ENCODE results near the gene DKK3. TPM values are rescaled to one million over a fixed set of nuclear protein-coding genes. Genes with fewer than 3 reads are reported as not detected.
A peak's percentile ranks its signal among the peaks of the same experiment; 100 is the strongest.

DKK3 gene
- total RNA-seq (1,000 to 10,000 TPM; 2,567 to 3,299 (median 2,969) TPM), polyA plus RNA-seq (2,307 TPM)
- long read RNA-seq, donor 1, transcript DKK3-202 (8 exons, 2,650 nt) = minor isoform, 990 of 18,288 reads
- long read RNA-seq, donor 1, transcript DKK3-201 (8 exons, 2,636 nt) = major isoform, 5,138 of 18,288 reads
- long read RNA-seq, donor 1, partial matches to known transcripts = 10,577 of 18,288 reads
- long read RNA-seq, donor 1, other reads (novel, unspliced or antisense) = 1,582 of 18,288 reads
- long read RNA-seq, donor 2, transcript DKK3-201 (8 exons, 2,636 nt) = major isoform, 2,426 of 7,379 reads
- long read RNA-seq, donor 2, transcript DKK3-202 (8 exons, 2,650 nt) = minor isoform, 327 of 7,379 reads
- long read RNA-seq, donor 2, partial matches to known transcripts = 3,918 of 7,379 reads
- long read RNA-seq, donor 2, other reads (novel, unspliced or antisense) = 704 of 7,379 reads
- long read RNA-seq, donor 3, transcript DKK3-201 (8 exons, 2,636 nt) = major isoform, 5,107 of 26,945 reads
- long read RNA-seq, donor 3, transcript DKK3-202 (8 exons, 2,650 nt) = minor isoform, 1,612 of 26,945 reads
- long read RNA-seq, donor 3, partial matches to known transcripts = 18,337 of 26,945 reads
- long read RNA-seq, donor 3, other reads (novel, unspliced or antisense) = 1,883 of 26,945 reads
- long read RNA-seq, donor 4, transcript DKK3-201 (8 exons, 2,636 nt) = major isoform, 2,539 of 8,321 reads
- long read RNA-seq, donor 4, transcript DKK3-202 (8 exons, 2,650 nt) = minor isoform, 415 of 8,321 reads
- long read RNA-seq, donor 4, partial matches to known transcripts = 4,681 of 8,321 reads
- long read RNA-seq, donor 4, other reads (novel, unspliced or antisense) = 685 of 8,321 reads

GRCh38 chr11:12007769-12008737, at the start of gene DKK3:
Gene DKK3 (minus strand): TSS chr11:12008626. CDS start chr11:12008582, 44 bp downstream.
- DNase-seq (peak in 2 of 3 donors; percentile 64 to 79), ATAC-seq (peak; percentile 64 to 68)
- 5% methylated on average over 71 of the region's 71 CpGs for WGBS
- no peaks in the 10 kb centered on the region for H3K9me3 ChIP-seq (ENCODE audit: control insufficient read depth, low read length)
- peak within 1 kb of the TSS; percentile 92 for H3K27ac ChIP-seq (ENCODE audit: low read length)
- no peaks in the 10 kb centered on the region for H3K27me3 ChIP-seq (ENCODE audit: control insufficient read depth, insufficient read depth)
- peaks cover 4% of the 10 kb centered on the region for H3K4me1 ChIP-seq (ENCODE audit: control insufficient read depth, insufficient read depth, low read length)
- intact Hi-C loops (cut with DNase I) = no loop called here
- peak within 1 kb of the TSS; percentile 71 for H3K4me3 ChIP-seq (ENCODE audit: low read length)

GRCh38 chr11:12057299-12057980, 49.0 kb upstream of the DKK3 start:
- intact Hi-C loops (cut with DNase I) = loop anchor here in 1 of 4 donors (10.0 kb wide), 1 partner anchor 187 kb away; no protein-coding TSS in a partner anchor
- no peaks in the 10 kb centered on the region for H3K27me3 ChIP-seq (ENCODE audit: control insufficient read depth, insufficient read depth)
- DNase-seq (no peak), ATAC-seq (no peak)
- no peaks in the 10 kb centered on the region for H3K9me3 ChIP-seq (ENCODE audit: control insufficient read depth, low read length)
- H3K4me3 ChIP-seq (ENCODE audit: low read length) = no peak overlapping the region
- H3K27ac ChIP-seq (ENCODE audit: low read length) = no peak overlapping the region
- WGBS = 98% methylated on average over 8 of the region's 8 CpGs
- H3K4me1 ChIP-seq (ENCODE audit: control insufficient read depth, insufficient read depth, low read length) = no peaks in the 10 kb centered on the region

- intact Hi-C loops (cut with DNase I) = loop anchor here in 1 of 4 donors (10.0 kb wide), 1 partner anchor 189 kb away; no protein-coding TSS in a partner anchor
- DNase-seq (no peak), ATAC-seq (no peak)
- Histone ChIP-seq H3K4me3 (ENCODE audit: low read length) (no peak overlapping the region), H3K27me3 (ENCODE audit: control insufficient read depth, insufficient read depth) (no peaks in the 10 kb centered on the region), H3K4me1 (ENCODE audit: control insufficient read depth, insufficient read depth, low read length) (no peaks in the 10 kb centered on the region), H3K27ac (ENCODE audit: low read length) (no peak overlapping the region), H3K9me3 (ENCODE audit: control insufficient read depth, low read length) (no peaks in the 10 kb centered on the region)
- 79% methylated on average over 3 of the region's 3 CpGs for WGBS
Observed at GRCh38 chr11:12056119-12056518, 47.7 kb upstream of the DKK3 start.

- intact Hi-C loops (cut with DNase I) = loop anchor here in 1 of 4 donors (10.0 kb wide), 1 partner anchor 191 kb away; no protein-coding TSS in a partner anchor
- Histone ChIP-seq H3K9me3 (ENCODE audit: control insufficient read depth, low read length) (no peaks in the 10 kb centered on the region), H3K27ac (ENCODE audit: low read length) (no peak overlapping the region), H3K4me1 (ENCODE audit: control insufficient read depth, insufficient read depth, low read length) (peaks cover 5% of the 10 kb centered on the region), H3K4me3 (ENCODE audit: low read length) (no peak overlapping the region), H3K27me3 (ENCODE audit: control insufficient read depth, insufficient read depth) (no peaks in the 10 kb centered on the region)
- DNase-seq (no peak), ATAC-seq (peak; percentile 54 to 74)
- WGBS = 36% methylated on average over 4 of the region's 4 CpGs
Observed at GRCh38 chr11:12053606-12054361, 45.4 kb upstream of the DKK3 start.

GRCh38 chr11:12052676-12053605, 44.5 kb upstream of the DKK3 start:
- Histone ChIP-seq H3K4me1 (ENCODE audit: control insufficient read depth, insufficient read depth, low read length) (peaks cover 5% of the 10 kb centered on the region), H3K27ac (ENCODE audit: low read length) (no peak overlapping the region), H3K27me3 (ENCODE audit: control insufficient read depth, insufficient read depth) (no peaks in the 10 kb centered on the region), H3K9me3 (ENCODE audit: control insufficient read depth, low read length) (no peaks in the 10 kb centered on the region), H3K4me3 (ENCODE audit: low read length) (no peak overlapping the region)
- intact Hi-C loops (cut with DNase I) = loop anchor here in 1 of 4 donors (10.0 kb wide), 1 partner anchor 192 kb away; no protein-coding TSS in a partner anchor
- 96% methylated on average over 15 of the region's 15 CpGs for WGBS
- ATAC-seq = no peak
- DNase-seq = no peak

GRCh38 chr11:12051287-12051662, 42.8 kb upstream of the DKK3 start:
- Histone ChIP-seq H3K4me1 (ENCODE audit: control insufficient read depth, insufficient read depth, low read length) (peaks cover 5% of the 10 kb centered on the region), H3K4me3 (ENCODE audit: low read length) (no peak overlapping the region), H3K27ac (ENCODE audit: low read length) (no peak overlapping the region), H3K27me3 (ENCODE audit: control insufficient read depth, insufficient read depth) (no peaks in the 10 kb centered on the region), H3K9me3 (ENCODE audit: control insufficient read depth, low read length) (no peaks in the 10 kb centered on the region)
- 88% methylated on average over 6 of the region's 6 CpGs for WGBS
- no peak for DNase-seq
- no peak for ATAC-seq
- intact Hi-C loops (cut with DNase I) = loop anchor here in 1 of 4 donors (10.0 kb wide), 1 partner anchor 194 kb away; no protein-coding TSS in a partner anchor

GRCh38 chr11:12050470-12051286, 42.3 kb upstream of the DKK3 start:
- Histone ChIP-seq H3K4me1 (ENCODE audit: control insufficient read depth, insufficient read depth, low read length) (peaks cover 5% of the 10 kb centered on the region), H3K9me3 (ENCODE audit: control insufficient read depth, low read length) (no peaks in the 10 kb centered on the region), H3K4me3 (ENCODE audit: low read length) (no peak overlapping the region), H3K27me3 (ENCODE audit: control insufficient read depth, insufficient read depth) (no peaks in the 10 kb centered on the region), H3K27ac (ENCODE audit: low read length) (peak overlapping the region; percentile 36)
- ATAC-seq = peak in 1 of 2 donors; percentile 38
- intact Hi-C loops (cut with DNase I) = loop anchor here in 1 of 4 donors (10.0 kb wide), 1 partner anchor 194 kb away; no protein-coding TSS in a partner anchor
- no peak for DNase-seq
- WGBS = 54% methylated on average over 10 of the region's 10 CpGs
